ENCODE results near the gene SKAP2.

DNA sequence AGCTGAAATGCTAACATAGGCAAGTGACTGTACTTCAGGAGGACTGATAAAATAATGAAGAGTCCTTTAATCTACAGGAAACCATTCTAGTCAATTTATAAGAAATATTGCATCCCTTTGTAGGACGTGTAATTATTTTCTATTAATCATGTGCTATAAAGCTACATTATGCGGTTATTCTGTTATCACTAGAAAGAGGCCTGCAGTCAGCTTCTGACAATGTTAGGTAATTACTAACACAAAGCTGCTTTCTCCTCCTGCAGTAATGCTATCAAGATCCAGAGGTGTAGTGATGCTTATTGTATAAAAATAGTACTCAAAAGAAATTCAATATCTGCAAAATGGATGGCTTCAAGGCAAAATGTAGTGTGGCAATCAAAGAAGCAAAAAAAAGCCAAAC, 191.1 kb downstream of the SKAP2 start:
- TF ChIP-seq POLR2AphosphoS5 (IDR thresholded peaks at IDR 0.05; ENCODE audit: low read depth, low read length) (no peak), POLR2A (IDR thresholded peaks at IDR 0.05; ENCODE audit: low read depth, low read length) (no peak), TAF1 (IDR thresholded peaks at IDR 0.05; ENCODE audit: low read depth, low read length) (no peak), POU2F2 (IDR thresholded peaks at IDR 0.05; ENCODE audit: low read depth, low read length) (no peak), PAX5 (IDR thresholded peaks at IDR 0.05; ENCODE audit: insufficient read depth, low read length, severe bottlenecking) (no peak), SPI1 (IDR thresholded peaks at IDR 0.05; ENCODE audit: low read depth, low read length) (no peak)

Measured in GM12891 (cell line).